Testis (tissue), 3 donors: ENCODE measurements around the gene MRPS34. TPM values are rescaled to one million over a fixed set of nuclear protein-coding genes. Genes with fewer than 3 reads are reported as not detected.

ENCODE experiments used
- DNase-seq: peaks from one replicate; pipeline ENCODE4 v3.0.0-alpha.2; 2019
- H3K27ac ChIP-seq, 2 donors: fragments of 200-600 bp; sonication (generic); one replicate each; pipeline ENCODE4 v1.5.1; 2019
- H3K27me3 ChIP-seq: fragments of 200-600 bp; sonication (generic); one replicate; pipeline ENCODE4 v1.5.1; 2019
- H3K36me3 ChIP-seq: fragments of 200-600 bp; sonication (generic); one replicate; pipeline ENCODE4 v1.5.1; 2017; ENCODE audit warnings: low read depth; ENCODE audit errors: missing control alignments
- H3K4me1 ChIP-seq: fragments of 200-600 bp; sonication (generic); one replicate; pipeline ENCODE4 v1.5.1; 2019
- H3K4me3 ChIP-seq, 2 donors: fragments of 200-600 bp; sonication (generic); one replicate each; pipeline ENCODE4 v1.5.1; 2017 to 2019
- H3K9me3 ChIP-seq: fragments of 200-600 bp; sonication (generic); one replicate; pipeline ENCODE4 v1.5.1; 2017
- CTCF ChIP-seq, 3 experiments: fragments of 450-650 bp in 2 of 3; fragments of 200-600 bp in 1 of 3; sonication (generic) in 1 of 3; IDR thresholded peaks; one replicate each; pipeline ENCODE4 v1.5.1; 2016 to 2019; ENCODE audit warnings: antibody characterized with exemption in 3 of 3, mild to moderate bottlenecking in 2 of 3, moderate library complexity in 1 of 3
- POLR2A ChIP-seq: fragments of 450-650 bp; IDR thresholded peaks from one replicate; pipeline ENCODE4 v1.6.1; 2017; ENCODE audit warnings: antibody characterized with exemption, mild to moderate bottlenecking, moderate library complexity
- WGBS, 2 donors: methylation state at CpG; one replicate each; pipeline ENCODE4 v1.1.5; 2018; 5-methylcytosine and 5-hydroxymethylcytosine counted together
- intact Hi-C: fragments of 100-400 bp; cut with DNase I; formaldehyde crosslinking; loops from one replicate; pipeline ENCODE4 v1.15.1; 2023; ENCODE audit warnings: low total_unique reads
- polyA plus RNA-seq: library from polyadenylated mRNA; stranded (reverse); fragments of 350-450 nt; fragmentation: Illumina TruSeq; extraction: RNeasy Lipid Tissue Mini Kit (QIAGEN cat#74804); gene quantifications from one replicate; pipeline ENCODE4 v1.2.3, GENCODE V29; 2014; ENCODE audit warnings: low read depth, low replicate concordance; ENCODE audit not compliant: insufficient read depth
- total RNA-seq, 2 donors: library from RNA; depleted of rRNA; stranded (reverse); fragments of >200 nt; gene quantifications; one replicate each; pipeline ENCODE4 v1.2.3, GENCODE V29; 2016

Gene MRPS34
- total and polyA plus RNA-seq, 3 donors from 2014 or later, result 49.2 to 81.6 (median 66.5) TPM

DNA sequence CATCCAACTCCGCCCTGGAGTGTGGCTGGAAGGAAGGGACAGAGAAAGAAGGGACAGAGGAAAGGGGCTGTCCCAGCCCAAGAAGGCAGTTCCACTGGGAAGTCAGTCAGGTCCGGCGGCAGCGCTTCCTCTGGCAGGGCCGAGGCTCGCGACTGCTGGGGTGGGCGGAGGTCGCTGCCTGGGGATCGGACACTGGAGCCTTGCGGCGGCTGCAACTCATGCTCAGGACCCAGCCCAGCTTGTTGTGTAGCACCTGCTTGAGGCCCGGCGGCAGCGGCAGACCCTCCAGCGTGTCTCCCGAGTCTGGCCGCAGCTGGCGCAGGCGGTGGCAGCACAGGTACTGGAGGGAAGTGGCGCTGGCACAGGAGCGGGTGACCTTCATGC is 4.0 kb upstream of the MRPS34 start:
- H3K4me1 ChIP-seq, result peaks cover 20% of the 10 kb centered on the region
- TF ChIP-seq POLR2A (no peak), CTCF (IDR thresholded peaks at IDR 0.05) (no peak)
- H3K4me3 ChIP-seq, result no peak overlapping the region
- intact Hi-C loops, result no loop called here
- no peaks in the 10 kb centered on the region for H3K9me3 ChIP-seq
- no peak for DNase-seq
- no peak overlapping the region for H3K27ac ChIP-seq
- WGBS, 2 donors, result 88 to 89% methylated on average over 22 of the region's 22 CpGs
- no peaks in the 10 kb centered on the region for H3K36me3 ChIP-seq
- no peaks in the 10 kb centered on the region for H3K27me3 ChIP-seq

DNA sequence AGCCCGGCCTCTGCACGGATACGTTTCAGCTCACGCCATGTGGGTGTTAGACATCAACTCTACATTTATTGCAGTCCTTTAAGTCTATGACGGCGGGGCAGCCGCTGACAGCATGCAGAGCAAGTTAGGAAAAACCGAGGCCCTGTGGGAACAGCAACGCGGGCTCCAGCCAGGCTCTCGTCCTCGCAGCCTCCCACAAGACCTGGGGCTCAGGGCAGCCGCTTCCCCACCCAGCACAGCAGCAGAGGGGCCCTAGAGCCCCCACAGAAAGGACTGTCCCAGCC is 3.7 kb upstream of the MRPS34 start:
- WGBS, 2 donors, result 81 to 91% methylated on average over 12 to 13 of the region's 13 CpGs
- Histone ChIP-seq H3K4me1 (peaks cover 22% of the 10 kb centered on the region), H3K36me3 (no peaks in the 10 kb centered on the region)

GRCh38 chr16:1775846-1776671 is 3.1 kb upstream of the MRPS34 start:
- 82 to 92% methylated on average over 5 to 28 of the region's 28 CpGs for WGBS, 2 donors
- Histone ChIP-seq H3K36me3 (no peaks in the 10 kb centered on the region), H3K27me3 (no peaks in the 10 kb centered on the region)

More for the DNA sequence above, 3.7 kb upstream of the MRPS34 start:
- no peak for DNase-seq
- Histone ChIP-seq H3K27ac (no peak overlapping the region), H3K4me3 (no peak overlapping the region), H3K27me3 (no peaks in the 10 kb centered on the region), H3K9me3 (no peaks in the 10 kb centered on the region)
- TF ChIP-seq POLR2A (no peak), CTCF (IDR thresholded peaks at IDR 0.05) (no peak)
- intact Hi-C loops, result no loop called here

GRCh38 chr16:1775006-1775845 is 2.3 kb upstream of the MRPS34 start:
- no peak for DNase-seq
- Histone ChIP-seq H3K27me3 (no peaks in the 10 kb centered on the region), H3K4me3 (no peak overlapping the region), H3K4me1 (peaks cover 21% of the 10 kb centered on the region), H3K9me3 (no peaks in the 10 kb centered on the region), H3K36me3 (no peaks in the 10 kb centered on the region), H3K27ac (no peak overlapping the region)
- intact Hi-C loops, result no loop called here
- no peak for TF ChIP-seq CTCF (IDR thresholded peaks at IDR 0.05)
- no peak for TF ChIP-seq POLR2A
- 92 to 94% methylated on average over 16 to 30 of the region's 30 CpGs for WGBS, 2 donors

More at GRCh38 chr16:1775846-1776671, 3.1 kb upstream of the MRPS34 start:
- TF ChIP-seq CTCF (IDR thresholded peaks at IDR 0.05) (no peak), POLR2A (no peak)
- intact Hi-C loops, result no loop called here
- H3K4me1 ChIP-seq, result peaks cover 17% of the 10 kb centered on the region
- no peaks in the 10 kb centered on the region for H3K9me3 ChIP-seq
- no peak overlapping the region for H3K27ac ChIP-seq
- H3K4me3 ChIP-seq, result no peak overlapping the region
- no peak for DNase-seq
